Panc1 (cell line): ENCODE measurements around the gene DROSHA.

Source experiments
- CTCF ChIP-seq: fragments of 450-650 bp; IDR thresholded peaks from 2 replicates; pipeline ENCODE4 v1.5.1; 2017; ENCODE audit warnings: mild to moderate bottlenecking
- REST ChIP-seq, 2 experiments: IDR thresholded peaks; 2 replicates each; pipeline ENCODE4 v1.6.1; 2011 to 2012; ENCODE audit warnings: low read depth in 2 of 2, control low read depth in 1 of 2, low read length in 1 of 2, mild to moderate bottlenecking in 1 of 2, moderate library complexity in 1 of 2; ENCODE audit not compliant: insufficient read depth in 1 of 2

GRCh38 chr5:31449962-31450361, 81.9 kb downstream of the DROSHA start:
- TF ChIP-seq CTCF (no peak), REST (IDR thresholded peaks at IDR 0.05; ENCODE audit: insufficient read depth in 1 of 2, low read depth in 2 of 2, low read length in 1 of 2) (no peak)
